GM12872 (cell line): ENCODE data around the gene TENM3.

Experiments
- TF ChIP-seq, protein P1 (sequence below): IDR thresholded peaks from 3 replicates; pipeline ENCODE4 v1.5.1; 2011; ENCODE audit warnings: low read depth, mild to moderate bottlenecking, low read length, moderate library complexity; ENCODE audit not compliant: insufficient read depth

TENM3 gene

DNA sequence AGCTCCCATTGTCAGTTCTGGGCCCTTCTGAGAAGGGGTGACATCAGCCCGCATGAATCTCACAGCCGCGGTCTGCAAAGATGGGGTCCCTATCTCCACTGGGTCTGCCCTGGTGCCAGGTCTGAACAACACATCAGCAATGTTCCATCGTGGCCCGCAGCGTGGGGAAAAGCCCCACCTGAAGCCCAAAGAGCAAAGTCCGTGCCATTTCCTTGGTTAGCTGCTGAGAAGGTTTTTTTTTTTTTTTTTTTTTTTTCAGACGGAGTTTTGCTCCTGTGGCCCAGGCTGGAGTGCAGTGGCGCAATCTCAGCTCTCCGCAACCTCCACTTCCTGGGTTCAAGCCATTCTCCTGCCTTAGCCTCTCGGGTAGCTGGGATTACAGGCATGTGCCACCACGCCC, 594.6 kb downstream of the TENM3 start:
- TF ChIP-seq, protein P1, sequence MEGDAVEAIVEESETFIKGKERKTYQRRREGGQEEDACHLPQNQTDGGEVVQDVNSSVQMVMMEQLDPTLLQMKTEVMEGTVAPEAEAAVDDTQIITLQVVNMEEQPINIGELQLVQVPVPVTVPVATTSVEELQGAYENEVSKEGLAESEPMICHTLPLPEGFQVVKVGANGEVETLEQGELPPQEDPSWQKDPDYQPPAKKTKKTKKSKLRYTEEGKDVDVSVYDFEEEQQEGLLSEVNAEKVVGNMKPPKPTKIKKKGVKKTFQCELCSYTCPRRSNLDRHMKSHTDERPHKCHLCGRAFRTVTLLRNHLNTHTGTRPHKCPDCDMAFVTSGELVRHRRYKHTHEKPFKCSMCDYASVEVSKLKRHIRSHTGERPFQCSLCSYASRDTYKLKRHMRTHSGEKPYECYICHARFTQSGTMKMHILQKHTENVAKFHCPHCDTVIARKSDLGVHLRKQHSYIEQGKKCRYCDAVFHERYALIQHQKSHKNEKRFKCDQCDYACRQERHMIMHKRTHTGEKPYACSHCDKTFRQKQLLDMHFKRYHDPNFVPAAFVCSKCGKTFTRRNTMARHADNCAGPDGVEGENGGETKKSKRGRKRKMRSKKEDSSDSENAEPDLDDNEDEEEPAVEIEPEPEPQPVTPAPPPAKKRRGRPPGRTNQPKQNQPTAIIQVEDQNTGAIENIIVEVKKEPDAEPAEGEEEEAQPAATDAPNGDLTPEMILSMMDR, result no peak

DNA sequence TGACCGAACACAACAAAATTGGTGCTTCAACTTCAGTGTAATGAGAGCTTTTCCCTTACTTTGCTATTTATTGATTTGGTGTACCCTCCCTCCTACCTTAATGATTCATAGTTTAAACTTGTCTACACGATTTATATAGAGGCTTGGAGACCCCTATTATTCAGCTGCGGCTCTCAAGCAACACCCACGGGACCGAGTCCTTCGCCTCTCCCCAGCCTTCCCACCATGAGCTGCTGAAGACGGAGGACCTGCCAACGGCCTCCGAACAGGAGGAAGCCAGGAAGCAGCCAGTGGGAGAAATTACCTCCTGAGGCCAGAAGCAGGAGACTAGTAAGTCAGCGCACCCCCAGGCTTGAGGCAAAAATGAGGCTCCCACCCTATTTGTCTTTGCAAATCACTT, 595.3 kb downstream of the TENM3 start:
- TF ChIP-seq, protein P1, result no peak

DNA sequence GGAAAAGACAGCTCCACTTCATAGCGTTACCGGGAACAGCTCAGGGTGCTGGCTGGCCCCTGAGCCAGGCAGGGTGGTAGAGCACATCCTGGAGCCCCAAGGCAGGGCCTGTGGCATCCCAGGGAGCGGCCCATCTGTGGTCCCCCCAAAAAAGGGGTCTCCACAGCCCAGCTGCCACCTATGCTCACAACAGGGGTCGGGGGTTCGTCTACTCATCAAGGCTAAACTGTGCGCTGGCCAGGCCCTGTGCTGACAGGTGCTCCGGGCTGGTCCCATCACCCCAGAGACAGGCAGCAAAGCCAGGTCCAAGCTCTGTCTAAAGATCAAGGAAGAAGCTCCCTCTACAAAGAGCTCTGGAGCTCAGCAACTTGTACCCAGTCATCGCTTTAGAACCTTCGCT, 596.1 kb downstream of the TENM3 start:
- TF ChIP-seq, protein P1, result no peak

DNA sequence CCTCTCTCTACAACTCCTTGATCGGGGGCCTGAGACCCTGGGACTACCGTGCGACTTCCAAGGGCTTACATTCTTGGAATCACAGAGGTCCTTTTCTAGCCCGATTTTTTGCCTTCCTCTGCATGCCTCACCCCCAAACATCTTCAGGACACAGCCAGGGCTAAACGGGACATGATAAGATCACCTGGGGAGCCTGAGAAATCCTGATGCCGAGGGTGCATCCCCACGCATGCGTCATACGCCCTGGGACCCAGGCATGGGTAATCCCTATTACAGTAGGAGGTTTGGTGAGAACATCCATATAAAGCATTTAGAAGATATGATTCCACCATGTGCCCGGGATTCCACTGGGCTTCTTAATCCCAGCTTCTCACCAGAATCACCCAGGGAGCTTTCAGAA, 596.9 kb downstream of the TENM3 start:
- TF ChIP-seq, protein P1, result no peak

DNA sequence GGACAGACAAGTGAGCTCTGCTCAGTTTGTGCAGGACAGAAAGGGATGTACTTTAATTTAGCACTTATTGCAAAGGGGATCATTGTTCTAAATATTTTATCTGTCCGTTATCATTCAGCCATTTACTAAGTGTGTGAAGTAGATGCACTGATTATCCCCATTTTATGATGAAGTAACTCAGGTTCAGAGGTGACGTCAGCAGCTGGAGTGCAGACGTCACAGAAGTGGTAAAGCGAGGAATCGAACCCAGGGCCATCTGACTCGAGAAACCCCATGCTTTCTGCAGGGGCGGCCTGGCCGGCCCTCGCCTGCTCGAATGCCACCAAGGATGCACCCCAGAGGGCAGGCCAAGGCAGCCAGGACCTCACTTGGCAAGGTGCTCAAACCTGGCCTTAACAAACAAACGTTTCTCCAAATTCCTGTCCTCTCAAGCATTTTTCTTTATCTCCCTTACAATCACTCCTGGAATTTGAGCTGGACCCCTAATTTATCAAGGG, 599.0 kb downstream of the TENM3 start:
- TF ChIP-seq, protein P1, result no peak

DNA sequence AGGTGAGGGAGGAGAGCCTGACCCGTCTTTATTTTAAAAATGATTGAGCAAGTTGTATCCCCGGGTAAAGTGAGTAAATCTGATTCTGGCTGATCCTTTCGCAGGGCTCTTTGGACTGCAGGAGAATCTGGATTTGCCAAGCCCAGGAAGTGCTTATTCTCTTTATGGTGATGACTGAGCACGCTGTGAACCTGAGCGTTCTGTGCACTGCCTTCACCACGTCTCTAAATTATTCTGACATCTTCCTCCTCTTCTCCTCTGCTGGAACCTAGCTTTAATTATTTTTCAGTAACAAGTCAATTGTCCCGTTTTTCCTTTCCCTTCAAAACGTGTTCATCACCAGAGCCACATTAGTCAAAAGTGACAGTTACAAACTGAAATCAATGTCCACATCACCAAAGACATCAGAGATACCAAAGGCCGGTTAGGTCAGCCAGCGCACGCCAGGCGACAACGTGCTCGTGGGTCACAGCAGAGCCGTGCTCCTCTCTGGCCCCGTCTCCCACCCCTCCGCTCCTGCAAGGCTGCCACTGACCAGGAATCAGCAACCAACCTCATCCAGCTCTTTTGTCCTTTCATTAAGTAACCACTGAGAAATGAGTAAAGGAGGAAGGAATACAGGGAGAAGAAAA, 599.7 kb downstream of the TENM3 start:
- TF ChIP-seq, protein P1, result no peak

DNA sequence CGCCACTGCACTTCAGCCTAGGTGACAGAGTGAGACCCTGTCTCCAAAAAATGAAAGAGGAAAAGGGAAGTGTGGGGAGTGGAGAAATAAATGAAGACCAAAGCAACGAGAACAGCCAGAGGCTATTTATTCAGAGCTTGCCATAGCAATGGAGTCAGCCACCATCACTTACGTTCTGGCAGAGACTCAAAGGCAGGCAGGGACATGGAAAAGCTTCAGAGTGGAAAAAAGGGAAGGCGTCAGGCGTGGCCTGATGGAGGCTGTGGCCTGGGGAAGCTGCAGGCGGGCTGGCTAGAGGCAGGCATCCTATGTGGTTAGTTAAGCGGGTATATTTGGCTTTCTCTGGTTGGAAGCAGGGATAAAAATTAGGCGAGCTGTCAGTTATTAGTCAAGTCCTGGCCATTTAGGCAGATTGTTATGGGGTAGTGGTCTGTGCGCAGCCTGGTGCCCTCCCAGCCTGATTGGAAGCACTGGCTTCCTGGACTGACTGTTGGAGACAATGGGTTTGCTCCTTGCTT, 600.7 kb downstream of the TENM3 start:
- TF ChIP-seq, protein P1, result no peak

DNA sequence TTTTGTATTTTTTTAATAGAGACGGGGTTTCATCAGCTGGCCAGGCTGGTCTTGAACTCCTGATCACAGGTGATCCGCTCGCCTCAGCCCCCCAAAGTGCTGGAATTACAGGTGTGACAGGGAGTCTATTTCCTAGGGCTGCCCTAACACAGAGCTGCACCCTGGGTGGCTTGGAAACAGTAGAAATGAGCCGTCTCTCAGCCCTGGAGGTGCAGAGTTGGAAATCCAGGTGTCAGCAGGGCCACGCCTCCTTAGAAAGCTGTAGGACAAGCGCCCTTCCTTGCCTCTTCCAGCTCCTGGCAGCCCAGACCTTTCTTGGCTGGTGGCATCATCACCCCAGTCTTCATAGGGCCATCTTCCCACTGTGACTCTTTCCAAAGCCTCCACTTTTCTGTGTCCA, 602.4 kb downstream of the TENM3 start:
- TF ChIP-seq, protein P1, result no peak
